ENCODE data around the gene SRGAP1.
"Not testable (repeated sequence)": the region's sequence is repeated elsewhere in the genome, so short reads cannot be mapped to it uniquely, and the experiment has no call there.

Gene SRGAP1

DNA sequence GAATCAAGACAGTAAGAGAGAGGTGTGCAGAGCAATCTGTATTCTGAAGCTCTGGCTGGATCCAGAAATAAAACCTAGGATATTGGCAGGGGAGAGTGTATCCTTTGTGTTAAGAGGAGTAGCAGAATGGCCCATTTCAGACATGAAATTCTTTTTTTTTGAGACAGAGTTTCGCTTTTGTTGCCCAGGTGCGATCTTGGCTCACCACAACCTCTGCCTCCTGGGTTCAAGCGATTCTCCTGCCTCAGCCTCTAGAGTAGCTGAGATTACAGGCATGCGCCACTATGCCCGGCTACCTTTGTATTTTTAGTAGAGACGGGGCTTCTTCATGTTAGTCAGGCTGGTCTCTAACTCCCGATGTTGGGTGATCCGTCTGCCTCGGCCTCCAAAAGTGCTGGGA is 6.1 kb upstream of the SRGAP1 start:
- H3K4me2 ChIP-seq (ENCODE audit: low read length): no peak overlapping the region

GRCh38 chr12:63841011-63841410 is 3.5 kb upstream of the SRGAP1 start:
- H3K27ac ChIP-seq (ENCODE audit: low read depth, low read length, poor library complexity, severe bottlenecking): no peak overlapping the region
- no peaks in the 10 kb centered on the region for H3K9me2 ChIP-seq (ENCODE audit: low read depth, low read length)
- H3K4me1 ChIP-seq (ENCODE audit: insufficient read depth, low read length, severe bottlenecking): peaks cover 13% of the 10 kb centered on the region
- H3K9ac ChIP-seq (ENCODE audit: low read length): no peak overlapping the region
- no peaks in the 10 kb centered on the region for H4K20me1 ChIP-seq (ENCODE audit: insufficient read depth, low read length)
- H3K79me2 ChIP-seq (ENCODE audit: insufficient read depth, low read length): no peaks in the 10 kb centered on the region
- no peak overlapping the region for H2AFZ ChIP-seq (ENCODE audit: low read length)
- no peak overlapping the region for H3K4me2 ChIP-seq (ENCODE audit: low read length)
- H3K9me3 ChIP-seq (ENCODE audit: low read length): no peaks in the 10 kb centered on the region
- H3K4me3 ChIP-seq (ENCODE audit: low read depth, low read length, poor library complexity, severe bottlenecking): no peak overlapping the region
- H3K27me3 ChIP-seq (ENCODE audit: insufficient read depth, low read length): no peaks in the 10 kb centered on the region
- no peak for TF ChIP-seq EZH2 (IDR thresholded peaks at IDR 0.05; ENCODE audit: borderline replicate concordance, low read length)
- TF ChIP-seq, protein P1, sequence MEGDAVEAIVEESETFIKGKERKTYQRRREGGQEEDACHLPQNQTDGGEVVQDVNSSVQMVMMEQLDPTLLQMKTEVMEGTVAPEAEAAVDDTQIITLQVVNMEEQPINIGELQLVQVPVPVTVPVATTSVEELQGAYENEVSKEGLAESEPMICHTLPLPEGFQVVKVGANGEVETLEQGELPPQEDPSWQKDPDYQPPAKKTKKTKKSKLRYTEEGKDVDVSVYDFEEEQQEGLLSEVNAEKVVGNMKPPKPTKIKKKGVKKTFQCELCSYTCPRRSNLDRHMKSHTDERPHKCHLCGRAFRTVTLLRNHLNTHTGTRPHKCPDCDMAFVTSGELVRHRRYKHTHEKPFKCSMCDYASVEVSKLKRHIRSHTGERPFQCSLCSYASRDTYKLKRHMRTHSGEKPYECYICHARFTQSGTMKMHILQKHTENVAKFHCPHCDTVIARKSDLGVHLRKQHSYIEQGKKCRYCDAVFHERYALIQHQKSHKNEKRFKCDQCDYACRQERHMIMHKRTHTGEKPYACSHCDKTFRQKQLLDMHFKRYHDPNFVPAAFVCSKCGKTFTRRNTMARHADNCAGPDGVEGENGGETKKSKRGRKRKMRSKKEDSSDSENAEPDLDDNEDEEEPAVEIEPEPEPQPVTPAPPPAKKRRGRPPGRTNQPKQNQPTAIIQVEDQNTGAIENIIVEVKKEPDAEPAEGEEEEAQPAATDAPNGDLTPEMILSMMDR (IDR thresholded peaks at IDR 0.05; ENCODE audit: low read length): no peak
- no peaks in the 10 kb centered on the region for H3K36me3 ChIP-seq (ENCODE audit: insufficient read depth, low read length)
- H3F3A ChIP-seq (ENCODE audit: insufficient read depth, low read length): no peaks in the 10 kb centered on the region

More for the DNA sequence above, 6.1 kb upstream of the SRGAP1 start:
- no peaks in the 10 kb centered on the region for H3F3A ChIP-seq (ENCODE audit: insufficient read depth, low read length)
- H3K27ac ChIP-seq (ENCODE audit: low read depth, low read length, poor library complexity, severe bottlenecking): no peak overlapping the region
- no peaks in the 10 kb centered on the region for H3K9me2 ChIP-seq (ENCODE audit: low read depth, low read length)
- H3K27me3 ChIP-seq (ENCODE audit: insufficient read depth, low read length): no peaks in the 10 kb centered on the region
- H4K20me1 ChIP-seq (ENCODE audit: insufficient read depth, low read length): no peaks in the 10 kb centered on the region
- H3K4me3 ChIP-seq (ENCODE audit: low read depth, low read length, poor library complexity, severe bottlenecking): no peak overlapping the region
- H3K9me3 ChIP-seq (ENCODE audit: low read length): no peaks in the 10 kb centered on the region
- TF ChIP-seq, protein P1 (IDR thresholded peaks at IDR 0.05; ENCODE audit: low read length): no peak
- no peaks in the 10 kb centered on the region for H3K36me3 ChIP-seq (ENCODE audit: insufficient read depth, low read length)
- peaks cover 3% of the 10 kb centered on the region for H3K4me1 ChIP-seq (ENCODE audit: insufficient read depth, low read length, severe bottlenecking)
- no peak overlapping the region for H3K9ac ChIP-seq (ENCODE audit: low read length)
- H3K79me2 ChIP-seq (ENCODE audit: insufficient read depth, low read length): no peaks in the 10 kb centered on the region
- H2AFZ ChIP-seq (ENCODE audit: low read length): no peak overlapping the region

- Histone ChIP-seq H3K4me3 (ENCODE audit: low read depth, low read length, poor library complexity, severe bottlenecking) (no peak overlapping the region), H2AFZ (ENCODE audit: low read length) (no peak overlapping the region), H3K27ac (ENCODE audit: low read depth, low read length, poor library complexity, severe bottlenecking) (no peak overlapping the region), H3K4me2 (ENCODE audit: low read length) (no peak overlapping the region), H3K4me1 (ENCODE audit: insufficient read depth, low read length, severe bottlenecking) (peaks cover 13% of the 10 kb centered on the region), H3K36me3 (ENCODE audit: insufficient read depth, low read length) (no peaks in the 10 kb centered on the region), H3K9ac (ENCODE audit: low read length) (no peak overlapping the region), H3K79me2 (ENCODE audit: insufficient read depth, low read length) (no peaks in the 10 kb centered on the region), H4K20me1 (ENCODE audit: insufficient read depth, low read length) (no peaks in the 10 kb centered on the region), H3K27me3 (ENCODE audit: insufficient read depth, low read length) (no peaks in the 10 kb centered on the region), H3K9me3 (ENCODE audit: low read length) (no peaks in the 10 kb centered on the region), H3K9me2 (ENCODE audit: low read depth, low read length) (no peaks in the 10 kb centered on the region), H3F3A (ENCODE audit: insufficient read depth, low read length) (no peaks in the 10 kb centered on the region)
- TF ChIP-seq, protein P1 (IDR thresholded peaks at IDR 0.05; ENCODE audit: low read length): no peak
- TF ChIP-seq EZH2 (IDR thresholded peaks at IDR 0.05; ENCODE audit: borderline replicate concordance, low read length): no peak
Measured at GRCh38 chr12:63841571-63841970, 2.9 kb upstream of the SRGAP1 start.

GRCh38 chr12:63842750-63843149 is 1.8 kb upstream of the SRGAP1 start:
- H2AFZ ChIP-seq (ENCODE audit: low read length); H3K4me3 ChIP-seq (ENCODE audit: low read depth, low read length, poor library complexity, severe bottlenecking); H3K4me2 ChIP-seq (ENCODE audit: low read length): not testable (repeated sequence)

More at GRCh38 chr12:63842750-63843149, 1.8 kb upstream of the SRGAP1 start:
- H3F3A ChIP-seq (ENCODE audit: insufficient read depth, low read length); H3K27ac ChIP-seq (ENCODE audit: low read depth, low read length, poor library complexity, severe bottlenecking); H3K79me2 ChIP-seq (ENCODE audit: insufficient read depth, low read length); H3K9me3 ChIP-seq (ENCODE audit: low read length); H3K27me3 ChIP-seq (ENCODE audit: insufficient read depth, low read length); H3K9me2 ChIP-seq (ENCODE audit: low read depth, low read length); H3K9ac ChIP-seq (ENCODE audit: low read length); H3K36me3 ChIP-seq (ENCODE audit: insufficient read depth, low read length); H4K20me1 ChIP-seq (ENCODE audit: insufficient read depth, low read length): not testable (repeated sequence)
- peaks cover 13% of the 10 kb centered on the region for H3K4me1 ChIP-seq (ENCODE audit: insufficient read depth, low read length, severe bottlenecking)

All from OCI-LY1 (cell line).